Kidney epithelial cell (primary cell): ENCODE results near the gene SSBP4. TPM values are rescaled to one million over a fixed set of nuclear protein-coding genes. Genes with fewer than 3 reads are reported as not detected.

Source experiments
- DNase-seq: peaks from one replicate; pipeline ENCODE4 v3.0.0-alpha.2; 2010; ENCODE audit warnings: low read depth
- H3K27me3 ChIP-seq: 2 replicates; pipeline ENCODE4 v1.6.0; 2011; ENCODE audit warnings: low read length; ENCODE audit not compliant: control insufficient read depth, insufficient read depth
- H3K36me3 ChIP-seq: 2 replicates; pipeline ENCODE4 v1.5.1; 2011; ENCODE audit warnings: low read length; ENCODE audit not compliant: control insufficient read depth, insufficient read depth
- H3K4me3 ChIP-seq: 2 replicates; pipeline ENCODE4 v1.5.1; 2011; ENCODE audit warnings: low read depth, mild to moderate bottlenecking, control low read depth, low read length
- CTCF ChIP-seq: IDR thresholded peaks from 2 replicates; pipeline ENCODE4 v1.5.1; 2011; ENCODE audit warnings: mild to moderate bottlenecking, moderate library complexity, low read length, control low read depth, inconsistent platforms; ENCODE audit not compliant: insufficient read depth, poor library complexity, severe bottlenecking
- total RNA-seq: library from RNA; depleted of rRNA; stranded (reverse); fragments of >200 nt; gene quantifications from 2 replicates; pipeline ENCODE4 v1.2.3, GENCODE V29; 2015

SSBP4 gene
- total RNA-seq, 1 donor from 2014 or later: 92.6 TPM

- Histone ChIP-seq H3K36me3 (no peaks in the 10 kb centered on the region), H3K4me3 (no peak overlapping the region), H3K27me3 (no peaks in the 10 kb centered on the region)
- TF ChIP-seq CTCF: no peak
- DNase-seq: no peak
These were observed 25.3 kb downstream of the SSBP4 start for GRCh38 chr19:18444513-18444912.

- TF ChIP-seq CTCF: no peak
- no peak for DNase-seq
- no peak overlapping the region for H3K4me3 ChIP-seq
- no peaks in the 10 kb centered on the region for H3K27me3 ChIP-seq
- H3K36me3 ChIP-seq: no peaks in the 10 kb centered on the region
These were observed 26.2 kb downstream of the SSBP4 start for GRCh38 chr19:18445262-18445948.

GRCh38 chr19:18446145-18446810 lies 27.1 kb downstream of the SSBP4 start:
- H3K36me3 ChIP-seq: no peaks in the 10 kb centered on the region
- no peak for DNase-seq
- no peak for TF ChIP-seq CTCF
- no peak overlapping the region for H3K4me3 ChIP-seq
- no peaks in the 10 kb centered on the region for H3K27me3 ChIP-seq

- Histone ChIP-seq H3K27me3 (no peaks in the 10 kb centered on the region), H3K36me3 (no peaks in the 10 kb centered on the region), H3K4me3 (no peak overlapping the region)
- no peak for TF ChIP-seq CTCF
- DNase-seq: no peak
These were observed 27.7 kb downstream of the SSBP4 start for GRCh38 chr19:18446811-18447359.

- Histone ChIP-seq H3K4me3 (no peak overlapping the region), H3K36me3 (no peaks in the 10 kb centered on the region), H3K27me3 (no peaks in the 10 kb centered on the region)
- TF ChIP-seq CTCF: no peak
- DNase-seq: no peak
These were observed 30.4 kb downstream of the SSBP4 start for GRCh38 chr19:18449552-18449951.
